22Rv1 (cell line): Measurements from ENCODE around the gene CEP192.

Experiments
- ZFX ChIP-seq: fragments of 450-650 bp; IDR thresholded peaks from 2 replicates; pipeline ENCODE4 v1.6.1; 2017; ENCODE audit warnings: antibody characterized with exemption, borderline replicate concordance
- TF ChIP-seq, protein P1 (sequence below): fragments of 450-650 bp; IDR thresholded peaks from 2 replicates; pipeline ENCODE4 v1.5.1; 2017; ENCODE audit warnings: mild to moderate bottlenecking

DNA sequence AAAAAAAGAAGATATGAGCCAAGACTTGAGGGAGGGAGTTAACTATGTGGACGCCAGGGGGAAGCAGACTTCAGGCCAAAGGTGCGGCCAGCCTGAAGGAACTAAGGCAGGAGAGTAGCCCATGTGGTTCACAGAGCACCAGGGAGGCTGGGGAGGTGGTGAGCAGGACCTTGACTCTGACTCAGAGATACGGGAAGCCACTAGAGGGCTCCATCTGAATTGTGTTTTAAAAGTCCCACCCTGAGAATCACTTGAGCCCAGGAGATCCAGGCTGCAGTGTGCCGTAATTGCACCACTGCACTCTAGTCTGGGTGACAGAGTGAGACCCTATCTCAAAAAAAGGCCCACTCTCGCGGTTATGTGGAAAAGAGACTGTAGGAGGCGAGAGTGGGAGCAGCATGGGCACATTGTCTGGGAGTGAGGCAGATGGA, 12.3 kb downstream of the CEP192 start:
- TF ChIP-seq, protein P1, sequence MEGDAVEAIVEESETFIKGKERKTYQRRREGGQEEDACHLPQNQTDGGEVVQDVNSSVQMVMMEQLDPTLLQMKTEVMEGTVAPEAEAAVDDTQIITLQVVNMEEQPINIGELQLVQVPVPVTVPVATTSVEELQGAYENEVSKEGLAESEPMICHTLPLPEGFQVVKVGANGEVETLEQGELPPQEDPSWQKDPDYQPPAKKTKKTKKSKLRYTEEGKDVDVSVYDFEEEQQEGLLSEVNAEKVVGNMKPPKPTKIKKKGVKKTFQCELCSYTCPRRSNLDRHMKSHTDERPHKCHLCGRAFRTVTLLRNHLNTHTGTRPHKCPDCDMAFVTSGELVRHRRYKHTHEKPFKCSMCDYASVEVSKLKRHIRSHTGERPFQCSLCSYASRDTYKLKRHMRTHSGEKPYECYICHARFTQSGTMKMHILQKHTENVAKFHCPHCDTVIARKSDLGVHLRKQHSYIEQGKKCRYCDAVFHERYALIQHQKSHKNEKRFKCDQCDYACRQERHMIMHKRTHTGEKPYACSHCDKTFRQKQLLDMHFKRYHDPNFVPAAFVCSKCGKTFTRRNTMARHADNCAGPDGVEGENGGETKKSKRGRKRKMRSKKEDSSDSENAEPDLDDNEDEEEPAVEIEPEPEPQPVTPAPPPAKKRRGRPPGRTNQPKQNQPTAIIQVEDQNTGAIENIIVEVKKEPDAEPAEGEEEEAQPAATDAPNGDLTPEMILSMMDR, result peak; percentile 63
- TF ChIP-seq ZFX, result no peak
